HL-60 (cell line): ENCODE data around the gene FARS2.

Experiments used
- POLR2AphosphoS5 ChIP-seq: IDR thresholded peaks from 2 replicates; pipeline ENCODE4 v1.6.1; 2012; ENCODE audit warnings: low read depth
- TF ChIP-seq, protein P1 (sequence below): IDR thresholded peaks from one replicate; pipeline ENCODE4 v1.5.1; 2011; ENCODE audit warnings: low read length, control low read depth, inconsistent platforms; ENCODE audit not compliant: insufficient read depth

DNA sequence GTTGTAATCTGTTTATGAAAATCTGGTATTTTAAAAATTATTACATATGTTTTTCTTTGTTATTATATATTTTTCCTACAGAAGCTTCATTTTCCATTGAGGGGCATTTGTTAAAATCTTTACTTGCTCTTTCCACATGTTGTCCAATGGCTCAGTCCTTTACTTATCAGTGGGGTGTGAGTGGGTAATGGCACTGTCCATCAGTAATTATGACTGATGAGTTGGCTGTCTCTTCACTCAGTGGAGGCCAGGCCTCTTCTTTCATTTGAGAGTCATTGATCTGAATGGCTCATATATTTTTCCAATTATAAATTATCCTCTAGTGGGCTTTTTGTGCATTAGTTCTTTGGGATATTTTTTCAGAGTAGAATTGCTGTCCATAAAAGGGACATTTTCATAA, 45.7 kb downstream of the FARS2 start:
- TF ChIP-seq, protein P1, sequence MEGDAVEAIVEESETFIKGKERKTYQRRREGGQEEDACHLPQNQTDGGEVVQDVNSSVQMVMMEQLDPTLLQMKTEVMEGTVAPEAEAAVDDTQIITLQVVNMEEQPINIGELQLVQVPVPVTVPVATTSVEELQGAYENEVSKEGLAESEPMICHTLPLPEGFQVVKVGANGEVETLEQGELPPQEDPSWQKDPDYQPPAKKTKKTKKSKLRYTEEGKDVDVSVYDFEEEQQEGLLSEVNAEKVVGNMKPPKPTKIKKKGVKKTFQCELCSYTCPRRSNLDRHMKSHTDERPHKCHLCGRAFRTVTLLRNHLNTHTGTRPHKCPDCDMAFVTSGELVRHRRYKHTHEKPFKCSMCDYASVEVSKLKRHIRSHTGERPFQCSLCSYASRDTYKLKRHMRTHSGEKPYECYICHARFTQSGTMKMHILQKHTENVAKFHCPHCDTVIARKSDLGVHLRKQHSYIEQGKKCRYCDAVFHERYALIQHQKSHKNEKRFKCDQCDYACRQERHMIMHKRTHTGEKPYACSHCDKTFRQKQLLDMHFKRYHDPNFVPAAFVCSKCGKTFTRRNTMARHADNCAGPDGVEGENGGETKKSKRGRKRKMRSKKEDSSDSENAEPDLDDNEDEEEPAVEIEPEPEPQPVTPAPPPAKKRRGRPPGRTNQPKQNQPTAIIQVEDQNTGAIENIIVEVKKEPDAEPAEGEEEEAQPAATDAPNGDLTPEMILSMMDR, result no peak
- TF ChIP-seq POLR2AphosphoS5, result no peak
